Ascending aorta (tissue), 2 donors: Measurements from ENCODE around the gene RNF157. TPM values are rescaled to one million over a fixed set of nuclear protein-coding genes. Genes with fewer than 3 reads are reported as not detected.

Experiments used
- DNase-seq, 2 donors: peaks; one replicate each; pipeline ENCODE4 v3.0.0-alpha.2; 2019; ENCODE audit warnings: low spot score in 2 of 2
- H3K27ac ChIP-seq, 2 donors: fragments of 200-600 bp; sonication (generic); one replicate each; pipeline ENCODE4 v1.5.1; 2016 to 2017; ENCODE audit warnings: mild to moderate bottlenecking in 1 of 2
- H3K27me3 ChIP-seq: fragments of 200-600 bp; sonication (generic); one replicate; pipeline ENCODE4 v1.5.1; 2017
- H3K36me3 ChIP-seq, 2 donors: fragments of 200-600 bp; sonication (generic); one replicate each; pipeline ENCODE4 v1.5.1; 2016
- H3K4me1 ChIP-seq, 2 donors: fragments of 200-600 bp; sonication (generic); one replicate each; pipeline ENCODE4 v1.5.1; 2016 to 2017; ENCODE audit warnings: mild to moderate bottlenecking in 1 of 2
- H3K4me3 ChIP-seq, 2 donors: fragments of 200-600 bp; sonication (generic); one replicate each; pipeline ENCODE4 v1.5.1; 2016 to 2017; ENCODE audit warnings: mild to moderate bottlenecking in 1 of 2
- H3K9me3 ChIP-seq, 2 donors: fragments of 200-600 bp; sonication (generic); one replicate each; pipeline ENCODE4 v1.5.1; 2016
- CTCF ChIP-seq, 3 experiments: fragments of 200-600 bp in 2 of 3; fragments of 450-650 bp in 1 of 3; sonication (generic) in 2 of 3; IDR thresholded peaks; one replicate each; pipeline ENCODE4 v1.5.1; 2016 to 2019; ENCODE audit warnings: antibody characterized with exemption in 3 of 3, mild to moderate bottlenecking in 1 of 3, moderate library complexity in 1 of 3
- intact Hi-C: fragments of 100-400 bp; cut with DNase I; formaldehyde crosslinking; loops from one replicate; pipeline ENCODE4 v1.15.1; 2023
- total RNA-seq: library from RNA; depleted of rRNA; stranded (reverse); fragments of >200 nt; gene quantifications from one replicate; pipeline ENCODE4 v1.1.0, GENCODE V29; 2016

RNF157 gene
- total RNA-seq, 1 donor from 2014 or later, result 2.4 TPM

- DNase-seq, result no peak
- H3K27me3 ChIP-seq, result no peaks in the 10 kb centered on the region
- no peaks in the 10 kb centered on the region for H3K36me3 ChIP-seq
- H3K4me1 ChIP-seq, result no peaks in the 10 kb centered on the region
- H3K4me3 ChIP-seq, result no peak overlapping the region
- H3K27ac ChIP-seq, result no peak overlapping the region
- no peaks in the 10 kb centered on the region for H3K9me3 ChIP-seq
- intact Hi-C loops, result no loop called here
- no peak for TF ChIP-seq CTCF (IDR thresholded peaks at IDR 0.05)
Observed at GRCh38 chr17:76204277-76204676, 36.0 kb downstream of the RNF157 start.

DNA sequence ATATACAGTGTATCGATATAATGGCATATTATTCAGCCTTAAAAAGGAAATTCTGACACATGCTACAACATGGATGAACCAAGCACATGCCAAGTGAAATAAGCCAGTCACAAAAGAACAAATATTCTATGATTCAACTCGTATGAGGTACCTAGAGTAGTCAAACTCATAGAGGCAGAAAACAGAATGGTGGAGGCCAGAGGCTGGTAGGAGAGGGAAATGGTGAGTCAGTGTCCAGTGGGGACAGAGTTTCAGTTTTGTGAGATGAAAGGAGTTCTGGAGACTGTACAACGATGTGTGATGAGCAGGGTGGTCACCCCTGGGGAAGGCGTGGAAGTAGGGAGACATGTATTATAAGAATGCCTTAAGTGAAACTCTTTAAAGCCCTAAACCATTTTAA lies 39.9 kb downstream of the RNF157 start:
- no peak for TF ChIP-seq CTCF (IDR thresholded peaks at IDR 0.05)
- Histone ChIP-seq H3K27ac (no peak overlapping the region), H3K27me3 (no peaks in the 10 kb centered on the region), H3K36me3 (no peaks in the 10 kb centered on the region), H3K9me3 (no peaks in the 10 kb centered on the region), H3K4me1 (no peaks in the 10 kb centered on the region), H3K4me3 (no peak overlapping the region)
- intact Hi-C loops, result no loop called here
- DNase-seq, result no peak

- intact Hi-C loops, result no loop called here
Observed at GRCh38 chr17:76199469-76199868, 40.8 kb downstream of the RNF157 start.

DNA sequence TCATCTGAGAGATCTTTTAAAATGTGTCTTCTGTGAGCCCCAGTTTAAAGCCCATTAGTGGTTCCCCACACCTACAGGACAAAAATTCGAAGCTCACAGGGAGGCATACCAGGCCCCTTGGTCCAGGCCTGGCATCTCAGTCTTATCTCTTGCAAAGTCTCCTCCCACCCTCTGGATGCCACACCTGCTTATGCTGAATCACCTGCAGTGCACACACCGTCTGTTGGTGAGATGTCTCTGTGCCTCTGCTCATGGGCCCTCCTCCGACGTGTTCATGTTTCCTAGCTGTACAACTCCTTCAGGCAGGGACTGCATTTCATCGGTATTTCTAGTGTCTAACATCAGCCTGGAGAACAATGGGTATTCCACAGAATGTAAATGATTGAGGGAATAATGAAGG lies 41.6 kb downstream of the RNF157 start:
- Histone ChIP-seq H3K4me1 (no peaks in the 10 kb centered on the region), H3K4me3 (no peak overlapping the region), H3K27ac (no peak overlapping the region), H3K36me3 (no peaks in the 10 kb centered on the region), H3K9me3 (no peaks in the 10 kb centered on the region), H3K27me3 (no peaks in the 10 kb centered on the region)
- TF ChIP-seq CTCF (IDR thresholded peaks at IDR 0.05), result no peak
- intact Hi-C loops, result no loop called here
- no peak for DNase-seq

More at GRCh38 chr17:76199469-76199868, 40.8 kb downstream of the RNF157 start:
- no peak for DNase-seq
- no peaks in the 10 kb centered on the region for H3K4me1 ChIP-seq
- H3K9me3 ChIP-seq, result no peaks in the 10 kb centered on the region
- TF ChIP-seq CTCF (IDR thresholded peaks at IDR 0.05), result no peak
- H3K36me3 ChIP-seq, result no peaks in the 10 kb centered on the region
- H3K4me3 ChIP-seq, result no peak overlapping the region
- no peak overlapping the region for H3K27ac ChIP-seq
- H3K27me3 ChIP-seq, result no peaks in the 10 kb centered on the region

DNA sequence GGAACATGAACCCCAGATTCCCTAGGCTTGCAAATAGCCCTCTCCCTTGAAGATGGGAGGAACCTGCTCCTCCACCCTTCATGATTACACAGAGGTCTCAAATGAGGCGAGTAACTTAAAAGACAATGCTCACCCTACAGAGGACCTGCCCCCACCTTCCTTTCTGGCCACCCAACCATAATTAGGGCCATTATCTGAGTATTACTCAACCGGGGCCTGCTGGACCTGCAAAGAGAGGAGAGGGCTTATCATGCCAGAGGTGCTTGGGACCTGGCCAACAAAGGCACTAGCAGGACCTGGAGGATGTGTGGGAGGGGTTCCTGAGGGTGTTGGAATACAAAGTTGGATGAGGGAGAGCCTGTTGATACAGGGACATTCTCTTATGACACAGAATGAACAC lies 42.4 kb downstream of the RNF157 start:
- H3K9me3 ChIP-seq, result no peaks in the 10 kb centered on the region
- DNase-seq, result no peak

More for the DNA sequence above, 42.4 kb downstream of the RNF157 start:
- Histone ChIP-seq H3K4me3 (no peak overlapping the region), H3K36me3 (no peaks in the 10 kb centered on the region), H3K27me3 (no peaks in the 10 kb centered on the region), H3K27ac (no peak overlapping the region), H3K4me1 (no peaks in the 10 kb centered on the region)
- intact Hi-C loops, result no loop called here
- TF ChIP-seq CTCF (IDR thresholded peaks at IDR 0.05), result no peak
